ENCODE results near the gene C9orf72. TPM values are rescaled to one million over a fixed set of nuclear protein-coding genes. Genes with fewer than 3 reads are reported as not detected.

Gene C9orf72
- total and polyA plus RNA-seq, 2 of the 4 experiments (the other 2 are of a cell fraction) = 2.0 to 3.4 TPM

DNA sequence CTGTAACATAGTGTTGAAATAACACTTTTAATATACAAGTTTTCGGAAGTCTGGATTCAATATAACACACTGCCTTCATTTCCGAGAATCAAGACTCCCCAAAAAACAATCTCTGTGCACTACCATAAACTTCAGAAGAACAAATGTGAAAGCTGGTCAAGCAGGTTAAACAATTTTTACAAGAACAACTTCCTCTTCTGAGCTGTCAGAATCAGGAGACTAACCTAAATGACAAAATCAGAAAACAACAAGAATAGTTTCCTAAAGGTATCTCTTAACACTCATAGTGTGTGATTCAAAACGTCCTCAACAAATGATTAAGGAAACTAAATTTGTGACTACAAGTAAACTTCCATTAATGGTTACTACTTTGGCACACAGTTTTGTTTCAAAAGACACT is 11.6 kb downstream of the C9orf72 start:
- TF ChIP-seq CHD1 (IDR thresholded peaks at IDR 0.05; ENCODE audit: low read depth, low read length) (no peak), MAZ (IDR thresholded peaks at IDR 0.05; ENCODE audit: borderline replicate concordance, low read depth, low read length) (no peak), RFX5 (IDR thresholded peaks at IDR 0.05; ENCODE audit: low read depth, low read length) (no peak), CEBPB (IDR thresholded peaks at IDR 0.05; ENCODE audit: low read depth, low read length) (no peak), SMC3 (IDR thresholded peaks at IDR 0.05; ENCODE audit: low read depth, low read length) (no peak), NFE2L2 (IDR thresholded peaks at IDR 0.05; ENCODE audit: low read depth, low read length) (no peak), RAD21 (IDR thresholded peaks at IDR 0.05; ENCODE audit: low read length) (no peak), MXI1 (IDR thresholded peaks at IDR 0.05; ENCODE audit: borderline replicate concordance, low read depth, low read length) (no peak), FOS (IDR thresholded peaks at IDR 0.05; ENCODE audit: low read depth, low read length) (no peak), USF2 (IDR thresholded peaks at IDR 0.05; ENCODE audit: low read depth, low read length) (no peak), MAFK (IDR thresholded peaks at IDR 0.05; ENCODE audit: low read depth, low read length) (no peak), BHLHE40 (IDR thresholded peaks at IDR 0.05; ENCODE audit: low read depth, low read length) (no peak)
- TF ChIP-seq, protein P1, sequence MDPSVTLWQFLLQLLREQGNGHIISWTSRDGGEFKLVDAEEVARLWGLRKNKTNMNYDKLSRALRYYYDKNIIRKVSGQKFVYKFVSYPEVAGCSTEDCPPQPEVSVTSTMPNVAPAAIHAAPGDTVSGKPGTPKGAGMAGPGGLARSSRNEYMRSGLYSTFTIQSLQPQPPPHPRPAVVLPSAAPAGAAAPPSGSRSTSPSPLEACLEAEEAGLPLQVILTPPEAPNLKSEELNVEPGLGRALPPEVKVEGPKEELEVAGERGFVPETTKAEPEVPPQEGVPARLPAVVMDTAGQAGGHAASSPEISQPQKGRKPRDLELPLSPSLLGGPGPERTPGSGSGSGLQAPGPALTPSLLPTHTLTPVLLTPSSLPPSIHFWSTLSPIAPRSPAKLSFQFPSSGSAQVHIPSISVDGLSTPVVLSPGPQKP (IDR thresholded peaks at IDR 0.05; ENCODE audit: borderline replicate concordance, low read depth, low read length) = no peak
- TF ChIP-seq, protein P2, sequence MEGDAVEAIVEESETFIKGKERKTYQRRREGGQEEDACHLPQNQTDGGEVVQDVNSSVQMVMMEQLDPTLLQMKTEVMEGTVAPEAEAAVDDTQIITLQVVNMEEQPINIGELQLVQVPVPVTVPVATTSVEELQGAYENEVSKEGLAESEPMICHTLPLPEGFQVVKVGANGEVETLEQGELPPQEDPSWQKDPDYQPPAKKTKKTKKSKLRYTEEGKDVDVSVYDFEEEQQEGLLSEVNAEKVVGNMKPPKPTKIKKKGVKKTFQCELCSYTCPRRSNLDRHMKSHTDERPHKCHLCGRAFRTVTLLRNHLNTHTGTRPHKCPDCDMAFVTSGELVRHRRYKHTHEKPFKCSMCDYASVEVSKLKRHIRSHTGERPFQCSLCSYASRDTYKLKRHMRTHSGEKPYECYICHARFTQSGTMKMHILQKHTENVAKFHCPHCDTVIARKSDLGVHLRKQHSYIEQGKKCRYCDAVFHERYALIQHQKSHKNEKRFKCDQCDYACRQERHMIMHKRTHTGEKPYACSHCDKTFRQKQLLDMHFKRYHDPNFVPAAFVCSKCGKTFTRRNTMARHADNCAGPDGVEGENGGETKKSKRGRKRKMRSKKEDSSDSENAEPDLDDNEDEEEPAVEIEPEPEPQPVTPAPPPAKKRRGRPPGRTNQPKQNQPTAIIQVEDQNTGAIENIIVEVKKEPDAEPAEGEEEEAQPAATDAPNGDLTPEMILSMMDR (conservative IDR thresholded peaks at IDR 0.05; ENCODE audit: low read depth, low read length) = no peak
- no peak overlapping the region for H3K56ac ChIP-seq (ENCODE audit: extremely low read depth, insufficient read depth, low read length)
- no peak overlapping the region for H2BK20ac ChIP-seq (ENCODE audit: low read depth, low read length)
- in situ Hi-C loops (cut with MboI; ENCODE audit: low sequenced_read_pairs) = no loop called here
- no peaks in the 10 kb centered on the region for H3K36me3 ChIP-seq (ENCODE audit: control insufficient read depth, insufficient read depth, low read length)
- H3K9me1 ChIP-seq (ENCODE audit: insufficient read depth, low read length) = no peaks in the 10 kb centered on the region
- dilution Hi-C loops (cut with HindIII; ENCODE audit: low sequenced_read_pairs, unreplicated experiment) = no loop called here
- H2BK15ac ChIP-seq (ENCODE audit: low read depth, low read length) = no peak overlapping the region
- WGBS, 2 experiments (ENCODE audit: extremely low coverage in 2 of 2, insufficient read length in 1 of 2) = no CpG with 5 or more reads among the region's 3 CpGs
- H3K4me1 ChIP-seq (ENCODE audit: control insufficient read depth, insufficient read depth, low read length) = no peaks in the 10 kb centered on the region
- intact Hi-C loops (cut with micrococcal nuclease) = no loop called here
- ATAC-seq (ENCODE audit: low read depth) = no peak
- H3K14ac ChIP-seq (replicated peaks; ENCODE audit: low read depth, low read length) = no peak overlapping the region
- H3K4me2 ChIP-seq (ENCODE audit: low read depth, low read length) = no peak overlapping the region
- no peak overlapping the region for H2BK5ac ChIP-seq (ENCODE audit: low read depth, low read length, poor library complexity, severe bottlenecking)
- no peak overlapping the region for H3K23ac ChIP-seq (ENCODE audit: low read depth, low read length)
- no peak overlapping the region for H2BK120ac ChIP-seq (ENCODE audit: low read depth, low read length)
- no peaks in the 10 kb centered on the region for H3K27me3 ChIP-seq (ENCODE audit: control insufficient read depth, insufficient read depth, low read length)
- H4K91ac ChIP-seq (ENCODE audit: insufficient read depth, low read depth, low read length) = no peak overlapping the region
- no peak overlapping the region for H3K4ac ChIP-seq (ENCODE audit: low read depth, low read length)
- CTCF ChIA-PET = no interaction called here
- no peak overlapping the region for H2AFZ ChIP-seq (replicated peaks; ENCODE audit: low read length, poor library complexity)
- no peaks in the 10 kb centered on the region for H3K79me1 ChIP-seq (ENCODE audit: low read depth in 1 of 2, low read length in 2 of 2)
- no peaks in the 10 kb centered on the region for H4K20me1 ChIP-seq (ENCODE audit: insufficient read depth, low read length)
- H3K9ac ChIP-seq (ENCODE audit: low read depth, low read length) = no peak overlapping the region
- H2AK5ac ChIP-seq (ENCODE audit: low read depth, low read length) = no peak overlapping the region
- no peak overlapping the region for H3K18ac ChIP-seq (ENCODE audit: low read depth, low read length)
- no TSS peak for BruUV-seq (replicated peaks)
- H3K9me3 ChIP-seq (ENCODE audit: control insufficient read depth, insufficient read depth, low read length) = no peaks in the 10 kb centered on the region
- no peak overlapping the region for H3K27ac ChIP-seq (ENCODE audit: insufficient read depth, low read length)
- no peak overlapping the region for H3K4me3 ChIP-seq (ENCODE audit: insufficient read depth, low read depth, low read length)
- no peak for DNase-seq
- POLR2A ChIA-PET (ENCODE audit: unreplicated experiment) = no interaction called here
- H4K8ac ChIP-seq (ENCODE audit: low read depth in 2 of 2, low read length in 2 of 2) = no peak overlapping the region
- no peak overlapping the region for H4K5ac ChIP-seq (ENCODE audit: low read depth, low read length)
- no peak overlapping the region for H2AK9ac ChIP-seq (replicated peaks; ENCODE audit: low read depth, low read length, poor library complexity)
